GM19324 (cell line): ENCODE results near the gene ITPR1.

Experiments used
- ATAC-seq: cut with Tn5 transposase; IDR thresholded peaks from one replicate; pipeline ENCODE4 v1.9.1; 2021; ENCODE audit warnings: mild to moderate bottlenecking, moderate library complexity; ENCODE audit not compliant: unreplicated experiment, low FRiP score

ITPR1 gene

GRCh38 chr3:4835616-4836043 lies 342.5 kb downstream of the ITPR1 start:
- ATAC-seq: no peak

GRCh38 chr3:4836516-4836915 lies 343.4 kb downstream of the ITPR1 start:
- ATAC-seq: no peak

DNA sequence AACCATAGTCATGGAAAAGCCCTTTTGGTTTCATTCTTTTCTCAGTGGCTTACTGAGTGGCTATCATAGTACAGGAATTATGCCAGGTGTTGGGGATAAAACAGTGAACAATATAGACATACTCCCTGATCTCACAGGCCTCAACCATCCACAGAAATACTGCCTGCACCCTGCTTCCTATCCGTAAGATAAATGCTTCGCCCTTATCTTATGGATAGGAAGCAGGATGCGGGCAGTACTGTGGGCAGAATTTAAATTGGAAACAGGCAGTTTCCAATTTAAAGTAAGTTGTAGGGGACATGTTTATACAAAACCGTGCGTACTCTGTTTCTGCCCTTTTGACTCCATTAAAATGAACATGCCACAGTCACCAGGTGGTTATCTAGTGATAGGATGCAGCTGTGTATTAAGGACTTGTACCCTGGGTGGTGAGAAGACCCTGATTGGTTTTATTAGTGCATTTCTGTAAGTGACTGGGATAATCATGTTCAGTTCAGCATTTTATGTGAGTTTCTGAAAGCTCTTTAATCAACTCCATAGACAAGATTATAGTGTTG lies 344.3 kb downstream of the ITPR1 start:
- no peak for ATAC-seq

- ATAC-seq: peak; percentile 63
Observed at GRCh38 chr3:4838621-4839022, 345.5 kb downstream of the ITPR1 start.

DNA sequence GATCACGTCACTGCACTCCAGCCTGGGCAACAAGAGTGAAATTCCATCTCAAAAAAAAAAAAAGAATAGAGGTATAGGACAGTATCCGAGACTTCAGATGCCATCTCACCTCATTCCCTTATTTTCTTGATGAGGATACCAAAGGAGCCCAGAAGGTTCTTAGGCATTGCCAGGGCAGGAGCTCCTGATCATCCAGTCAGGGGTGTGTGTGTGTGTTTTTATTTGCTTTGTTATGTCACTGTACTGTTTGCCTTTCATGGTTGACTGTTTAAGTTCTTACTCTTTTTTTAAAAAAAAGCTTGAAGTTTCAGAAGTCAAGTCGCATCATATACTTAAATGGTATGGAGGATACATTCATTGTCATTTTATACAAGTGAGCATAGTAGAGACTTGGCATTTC lies 346.1 kb downstream of the ITPR1 start:
- no peak for ATAC-seq

GRCh38 chr3:4841225-4841624 lies 348.1 kb downstream of the ITPR1 start:
- ATAC-seq: no peak

- ATAC-seq: no peak
Observed at GRCh38 chr3:4841776-4842440, 348.8 kb downstream of the ITPR1 start.

GRCh38 chr3:4843619-4844018 lies 350.5 kb downstream of the ITPR1 start:
- ATAC-seq: no peak

GRCh38 chr3:4845882-4846281 lies 352.7 kb downstream of the ITPR1 start:
- peak; percentile 53 for ATAC-seq

DNA sequence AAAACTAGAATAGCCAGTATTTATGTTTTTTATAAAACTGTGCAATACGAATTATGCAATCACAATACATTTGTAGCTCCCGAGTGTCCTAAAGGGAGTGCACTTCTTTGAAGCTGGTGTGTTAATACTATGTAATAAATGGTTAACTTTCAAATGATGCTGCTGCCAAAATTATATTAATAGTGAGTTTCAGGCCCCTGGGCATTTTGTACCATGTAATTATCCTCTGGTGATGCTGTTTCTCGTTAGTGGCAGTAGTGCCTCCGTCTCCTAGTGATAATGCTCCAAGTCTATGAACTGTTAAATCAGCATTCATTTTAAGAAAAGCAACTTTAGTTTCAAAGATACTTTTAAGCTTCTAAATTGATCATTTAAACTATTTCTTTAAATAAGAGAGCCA lies 353.4 kb downstream of the ITPR1 start:
- no peak for ATAC-seq

- ATAC-seq: no peak
Observed at GRCh38 chr3:4848176-4848825, 355.2 kb downstream of the ITPR1 start.

- no peak for ATAC-seq
Observed at GRCh38 chr3:4849136-4849535, 356.0 kb downstream of the ITPR1 start.

- ATAC-seq: no peak
Observed at GRCh38 chr3:4849739-4850138, 356.6 kb downstream of the ITPR1 start.

DNA sequence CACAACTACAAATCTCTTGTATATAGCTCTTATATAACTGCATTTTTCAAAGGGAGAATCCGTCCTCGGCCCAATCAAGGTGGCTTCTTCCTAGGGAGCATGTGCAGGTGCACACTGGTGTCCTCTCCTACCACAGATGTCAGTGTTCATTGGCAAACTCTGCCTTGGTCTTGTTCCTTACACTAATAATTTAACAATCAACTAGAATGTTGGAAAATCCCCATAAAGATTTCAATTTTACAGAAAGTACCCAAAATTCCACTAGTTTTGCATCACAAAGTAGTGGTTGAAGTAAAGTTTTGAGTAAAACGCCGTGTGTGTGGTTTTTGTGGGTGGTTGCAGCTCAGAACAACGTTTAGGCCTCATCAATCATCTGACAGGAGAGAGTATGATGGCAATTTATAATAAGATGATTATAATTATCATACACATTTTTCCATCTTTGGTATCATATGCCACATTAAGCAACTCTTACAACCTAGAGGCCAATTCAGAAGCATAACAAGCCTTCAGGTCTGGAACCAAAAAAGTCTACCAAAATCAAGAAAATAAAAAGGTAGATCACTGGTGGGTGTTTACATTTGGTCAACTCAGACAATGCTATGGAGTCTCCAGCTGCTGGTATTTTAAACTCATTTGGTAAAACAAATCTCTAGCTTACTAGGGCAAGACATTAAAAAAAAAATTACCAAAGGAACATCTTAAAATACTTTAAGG lies 357.2 kb downstream of the ITPR1 start:
- ATAC-seq: peak; percentile 41

- ATAC-seq: peak; percentile 49
Observed at GRCh38 chr3:4850928-4851265, 357.7 kb downstream of the ITPR1 start.

- ATAC-seq: no peak
Observed at GRCh38 chr3:4852780-4853748, 359.9 kb downstream of the ITPR1 start.

DNA sequence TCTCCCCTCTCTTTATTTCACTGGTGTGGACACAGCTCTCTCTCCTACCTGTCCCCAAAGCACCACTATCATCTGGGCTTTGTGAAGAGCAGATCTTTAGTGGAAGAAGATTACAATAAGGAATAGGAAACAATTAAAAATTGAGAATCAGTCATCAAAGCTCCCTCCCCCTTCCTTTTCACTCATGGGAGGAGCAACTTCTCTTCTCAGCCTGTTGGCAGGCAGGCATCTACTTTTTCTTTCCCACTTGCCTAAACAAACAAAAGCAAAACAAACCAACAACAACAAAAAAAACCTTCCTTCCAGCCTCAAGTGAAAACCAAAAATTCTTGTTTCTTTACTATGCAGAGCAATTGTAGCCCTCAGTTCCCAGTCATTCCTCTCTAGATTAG lies 360.6 kb downstream of the ITPR1 start:
- ATAC-seq: no peak

DNA sequence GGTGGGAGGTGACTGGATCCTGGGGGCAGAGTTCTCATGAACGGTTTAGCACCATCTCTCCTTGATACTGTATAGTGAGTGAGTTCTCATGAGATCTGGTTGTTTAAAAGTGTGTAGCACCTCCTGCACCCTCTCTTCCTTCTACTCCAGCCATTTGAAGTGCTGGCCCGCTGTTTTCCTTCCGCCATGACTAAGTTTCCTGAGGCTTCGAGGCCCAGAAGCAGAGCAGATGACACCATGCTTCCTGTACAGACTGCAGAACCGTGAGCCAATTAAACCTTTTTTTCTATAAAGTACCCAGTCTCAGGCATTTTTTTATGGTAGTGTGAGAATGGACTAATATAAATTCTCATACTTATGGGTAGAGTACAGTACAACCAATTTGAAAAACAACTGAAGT lies 362.5 kb downstream of the ITPR1 start:
- ATAC-seq: no peak

- ATAC-seq: no peak
Observed at GRCh38 chr3:4856136-4856535, 363.0 kb downstream of the ITPR1 start.

DNA sequence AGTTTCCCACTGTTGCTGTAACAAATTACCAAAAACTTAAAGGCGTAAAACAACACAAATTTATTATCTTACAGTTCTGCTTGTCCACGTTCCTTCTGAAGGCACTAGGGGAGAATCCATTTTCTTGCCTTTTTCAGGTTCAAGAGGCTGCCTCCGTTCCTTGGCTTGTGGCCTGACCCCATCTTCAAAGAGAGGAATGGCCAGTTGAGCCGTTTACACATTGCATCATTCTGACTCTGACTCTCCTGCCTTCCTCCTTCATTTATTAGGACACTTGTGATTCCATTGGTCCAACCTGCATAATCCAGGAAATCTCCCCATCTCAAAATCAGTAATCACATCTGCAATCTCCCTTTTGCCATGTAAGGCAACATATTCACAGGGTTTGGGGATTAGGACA lies 363.4 kb downstream of the ITPR1 start:
- ATAC-seq: no peak
